H1 (cell line): ENCODE measurements around the gene SBF2.

Source experiments
- ATF3 ChIP-seq: IDR thresholded peaks from 2 replicates; pipeline ENCODE4 v1.6.1; 2011; ENCODE audit warnings: low read depth, mild to moderate bottlenecking, low read length; ENCODE audit not compliant: insufficient read depth
- CHD2 ChIP-seq: IDR thresholded peaks from 2 replicates; pipeline ENCODE4 v1.6.1; 2012; ENCODE audit warnings: low read length, improper control_type of control experiment
- CTCF ChIP-seq, 3 experiments: IDR thresholded peaks; 1 replicate in 2 of 3; 2 replicates in 1 of 3; pipeline versions ENCODE4 v1.5.1 to v1.6.1; 2011; ENCODE audit warnings: low read length in 3 of 3, mild to moderate bottlenecking in 3 of 3, inconsistent platforms in 2 of 3, low read depth in 1 of 3, moderate library complexity in 1 of 3; ENCODE audit not compliant: insufficient read depth in 1 of 3; ENCODE audit errors: control extremely low read depth in 1 of 3
- EZH2 ChIP-seq: fragments of 200-600 bp; sonication (generic); IDR thresholded peaks from 2 replicates; pipeline ENCODE4 v1.7.1; 2012; ENCODE audit warnings: low read depth, mild to moderate bottlenecking, moderate library complexity, low read length, inconsistent platforms; ENCODE audit not compliant: severe bottlenecking
- NRF1 ChIP-seq: IDR thresholded peaks from 2 replicates; pipeline ENCODE4 v1.6.1; 2011; ENCODE audit warnings: mild to moderate bottlenecking, low read depth, low read length, improper control_type of control experiment
- POLR2A ChIP-seq, 2 experiments: IDR thresholded peaks; 1 replicate in 1 of 2; 2 replicates in 1 of 2; pipeline ENCODE4 v1.6.1; 2011; ENCODE audit warnings: low read depth in 2 of 2, low read length in 2 of 2, mild to moderate bottlenecking in 2 of 2; ENCODE audit errors: control extremely low read depth in 1 of 2
- POLR2AphosphoS5 ChIP-seq: IDR thresholded peaks from 2 replicates; pipeline ENCODE4 v1.6.1; 2011; ENCODE audit warnings: low read depth, low read length
- RFX5 ChIP-seq: IDR thresholded peaks from 2 replicates; pipeline ENCODE4 v1.6.1; 2011; ENCODE audit warnings: low read depth, low read length, improper control_type of control experiment, borderline replicate concordance
- SP2 ChIP-seq: IDR thresholded peaks from 2 replicates; pipeline ENCODE4 v1.6.1; 2012; ENCODE audit warnings: mild to moderate bottlenecking, low read length, inconsistent platforms
- TAF1 ChIP-seq: IDR thresholded peaks from 2 replicates; pipeline ENCODE4 v1.6.1; 2011; ENCODE audit warnings: mild to moderate bottlenecking, low read depth, low read length
- ZNF274 ChIP-seq: IDR thresholded peaks from 2 replicates; pipeline ENCODE4 v1.7.0; 2012; ENCODE audit warnings: low read length, borderline replicate concordance; ENCODE audit errors: extremely low read depth

- TF ChIP-seq ZNF274 = no peak
- no peak for TF ChIP-seq CTCF (IDR thresholded peaks at IDR 0.05; ENCODE audit: control extremely low read depth in 1 of 3, insufficient read depth in 1 of 3, low read depth in 1 of 3, low read length in 3 of 3)
- TF ChIP-seq RFX5 = no peak
- TF ChIP-seq NRF1 = no peak
- no peak for TF ChIP-seq CHD2
- no peak for TF ChIP-seq POLR2AphosphoS5
- no peak for TF ChIP-seq ATF3
- TF ChIP-seq SP2 = no peak
- TF ChIP-seq POLR2A (IDR thresholded peaks at IDR 0.05; ENCODE audit: control extremely low read depth in 1 of 2, low read depth in 2 of 2, low read length in 2 of 2) = no peak
- no peak for TF ChIP-seq EZH2
- no peak for TF ChIP-seq TAF1
Observed at GRCh38 chr11:10338287-10338686, 44.3 kb upstream of the SBF2 start.
